COLO668 (cell line): Measurements from ENCODE around the gene BBS2.

Experiments
- DNase-seq: peaks from one replicate; lab custom pipeline; 2025; ENCODE audit not compliant: unreplicated experiment; lab: John Stamatoyannopoulos, UW

The BBS2 gene

GRCh38 chr16:56479469-56479868 is 40.4 kb downstream of the BBS2 start:
- no peak for DNase-seq

GRCh38 chr16:56478281-56479049 is 41.4 kb downstream of the BBS2 start:
- no peak for DNase-seq

GRCh38 chr16:56477096-56477878 is 42.5 kb downstream of the BBS2 start:
- DNase-seq = no peak

- no peak for DNase-seq
Measured at GRCh38 chr16:56475201-56475600, 44.6 kb downstream of the BBS2 start.

GRCh38 chr16:56470666-56471065 is 49.2 kb downstream of the BBS2 start:
- no peak for DNase-seq

GRCh38 chr16:56470232-56470631 is 49.6 kb downstream of the BBS2 start:
- no peak for DNase-seq

- no peak for DNase-seq
Measured at GRCh38 chr16:56469748-56470147, 50.1 kb downstream of the BBS2 start.

GRCh38 chr16:56468800-56469199 is 51.0 kb downstream of the BBS2 start:
- DNase-seq = no peak

GRCh38 chr16:56466344-56466743 is 53.5 kb downstream of the BBS2 start:
- DNase-seq = no peak

GRCh38 chr16:56463153-56463552 is 56.7 kb downstream of the BBS2 start:
- no peak for DNase-seq

GRCh38 chr16:56462064-56462796 is 57.6 kb downstream of the BBS2 start:
- no peak for DNase-seq

- DNase-seq = no peak
Measured at GRCh38 chr16:56460101-56460500, 59.7 kb downstream of the BBS2 start.

- no peak for DNase-seq
Measured at GRCh38 chr16:56457927-56458470, 61.8 kb downstream of the BBS2 start.

- peak; percentile 37 for DNase-seq
Measured at GRCh38 chr16:56451753-56452689, 67.8 kb downstream of the BBS2 start.

- peak; percentile 91 for DNase-seq
Measured at GRCh38 chr16:56450986-56451752, 68.7 kb downstream of the BBS2 start, which contains the start of the genes NUDT21 and OGFOD1. Gene NUDT21 (minus strand): TSS chr16:56451332. CDS start chr16:56451202, 130 bp downstream. Gene OGFOD1 (plus strand): TSS chr16:56451554. CDS start chr16:56451613, 59 bp downstream.

GRCh38 chr16:56450275-56450985 is 69.4 kb downstream of the BBS2 start:
- DNase-seq = no peak

- no peak for DNase-seq
Measured at GRCh38 chr16:56448005-56448404, 71.8 kb downstream of the BBS2 start.

GRCh38 chr16:56447286-56447685 is 72.5 kb downstream of the BBS2 start:
- no peak for DNase-seq

GRCh38 chr16:56438038-56438437 is 81.8 kb downstream of the BBS2 start:
- no peak for DNase-seq
